Left lung (tissue), 10 donors: ENCODE measurements around the gene TNP2. TPM values are rescaled to one million over a fixed set of nuclear protein-coding genes. Genes with fewer than 3 reads are reported as not detected.
A peak's percentile ranks its signal among the peaks of the same experiment; 100 is the strongest.

ENCODE experiments used
- ATAC-seq: fragments of 200-7000 bp; cut with Tn5 transposase; one replicate; pipeline ENCODE4 v1.9.1; 2020; ENCODE audit warnings: moderate library complexity
- DNase-seq, 4 donors: peaks; one replicate each; pipeline ENCODE4 v3.0.0-alpha.2; 2013 to 2020
- H3K27ac ChIP-seq, 2 donors: fragments of 200-600 bp; sonication (generic) in 1 of 2; one replicate each; pipeline versions ENCODE4 v1.5.0 to v1.8.0; 2020 to 2021
- H3K27me3 ChIP-seq, 2 donors: fragments of 200-600 bp; sonication (generic) in 1 of 2; one replicate each; pipeline versions ENCODE4 v1.5.0 to v1.8.0; 2020 to 2021
- H3K36me3 ChIP-seq, 2 donors: fragments of 200-600 bp; sonication (generic) in 1 of 2; one replicate each; pipeline versions ENCODE4 v1.5.0 to v1.8.0; 2020 to 2021
- H3K4me1 ChIP-seq, 2 donors: fragments of 200-600 bp; one replicate each; pipeline ENCODE4 v1.8.0; 2021
- H3K4me3 ChIP-seq, 2 donors: fragments of 200-600 bp; sonication (generic) in 1 of 2; one replicate each; pipeline versions ENCODE4 v1.5.0 to v1.8.0; 2020 to 2021; ENCODE audit warnings: mild to moderate bottlenecking in 1 of 2
- H3K9me3 ChIP-seq, 2 donors: fragments of 200-600 bp; sonication (generic) in 1 of 2; one replicate each; pipeline versions ENCODE4 v1.5.0 to v1.8.0; 2020 to 2021
- CTCF ChIP-seq, 2 donors: fragments of 200-600 bp; sonication (generic) in 1 of 2; IDR thresholded peaks; one replicate each; pipeline versions ENCODE4 v1.5.0 to v1.8.0; 2021; ENCODE audit warnings: antibody characterized with exemption in 2 of 2
- intact Hi-C, 2 donors: fragments of 100-400 bp; cut with DNase I; formaldehyde crosslinking; loops; one replicate each; pipeline versions ENCODE4 v1.11.2 to v1.14.2; 2022
- polyA plus RNA-seq, 6 donors: library from polyadenylated mRNA; unstranded; fragments of 120-200 nt; gene quantifications; one replicate each; pipeline ENCODE4 v1.2.1, GENCODE V29; 2013; ENCODE audit not compliant: insufficient read length in 6 of 6
- total RNA-seq, 2 donors: library from RNA; stranded (reverse); fragmentation: NEBNext Ultra II Directional; extraction: Animal tissue kit (Norgen Biotek cat#: 25700); gene quantifications; one replicate each; pipeline ENCODE4 v1.2.1, GENCODE V29; 2021
- donor health status: DM: no; HTN: yes; CAD: no.
- donor health status: DM: no; HTN: no; CAD: no.

TNP2 gene
- total and polyA plus RNA-seq, 8 donors: not detected

DNA sequence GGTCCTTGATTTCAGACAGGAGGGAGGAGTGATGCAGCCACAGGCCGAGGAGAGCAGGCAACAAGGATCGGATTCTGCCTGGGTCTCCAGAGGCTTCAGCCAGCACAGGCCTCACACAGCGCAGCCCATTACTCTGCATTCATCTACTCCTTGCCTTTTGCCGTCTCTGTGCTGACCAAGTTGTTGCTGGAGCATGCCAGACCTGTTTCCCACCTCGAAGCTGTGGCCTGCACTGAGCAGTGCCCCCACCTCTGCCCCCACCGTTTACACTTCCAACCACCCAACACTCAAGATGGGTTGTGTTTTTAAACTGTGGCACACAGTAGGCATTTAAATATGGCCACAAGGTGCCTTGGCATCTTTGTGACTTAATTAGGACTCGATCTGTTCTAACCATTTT, 5.8 kb upstream of the TNP2 start:
- DNase-seq (no peak), ATAC-seq (no peak)
- intact Hi-C loops: no loop called here
- Histone ChIP-seq H3K36me3 (no peaks in the 10 kb centered on the region), H3K4me1 (peaks cover 0 to 4% of the 10 kb centered on the region in 2 donors), H3K27ac (no peak overlapping the region), H3K27me3 (no peaks in the 10 kb centered on the region), H3K4me3 (no peak overlapping the region), H3K9me3 (no peaks in the 10 kb centered on the region)
- TF ChIP-seq CTCF (IDR thresholded peaks at IDR 0.05): no peak

DNA sequence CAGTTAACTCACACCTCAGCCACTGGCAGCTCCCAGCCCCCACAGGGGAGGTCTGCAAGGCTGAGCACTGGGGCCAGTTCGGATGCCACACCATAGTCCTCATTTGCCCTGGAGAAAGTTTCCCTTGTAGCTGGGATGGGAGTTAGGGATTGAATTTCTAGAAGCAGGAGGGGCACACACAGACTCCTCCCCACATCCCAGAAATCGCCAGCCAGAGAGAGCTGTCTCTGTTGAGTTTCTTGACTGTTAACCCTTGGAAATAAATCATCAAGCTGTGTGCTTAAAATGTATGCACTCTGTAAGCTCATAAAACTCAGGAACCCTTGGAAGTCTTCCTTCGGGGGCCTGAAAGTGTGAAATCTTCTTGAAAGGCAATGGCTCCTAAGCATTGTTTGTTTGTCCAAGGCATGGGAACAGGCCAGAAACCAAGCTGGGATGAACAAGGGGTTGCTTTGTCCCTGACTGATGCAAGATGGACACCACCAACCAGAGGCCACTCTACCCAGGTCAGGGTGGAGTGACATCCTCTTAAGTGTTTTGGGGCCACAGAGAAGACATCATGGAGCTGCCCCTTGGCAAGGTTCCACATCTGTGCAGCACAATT, 4.7 kb upstream of the TNP2 start:
- TF ChIP-seq CTCF (IDR thresholded peaks at IDR 0.05): no peak
- ATAC-seq (no peak), DNase-seq (no peak)
- Histone ChIP-seq H3K9me3 (no peaks in the 10 kb centered on the region), H3K4me1 (no peaks in the 10 kb centered on the region), H3K27me3 (no peaks in the 10 kb centered on the region), H3K36me3 (no peaks in the 10 kb centered on the region), H3K4me3 (no peak overlapping the region), H3K27ac (no peak overlapping the region)
- intact Hi-C loops: no loop called here

DNA sequence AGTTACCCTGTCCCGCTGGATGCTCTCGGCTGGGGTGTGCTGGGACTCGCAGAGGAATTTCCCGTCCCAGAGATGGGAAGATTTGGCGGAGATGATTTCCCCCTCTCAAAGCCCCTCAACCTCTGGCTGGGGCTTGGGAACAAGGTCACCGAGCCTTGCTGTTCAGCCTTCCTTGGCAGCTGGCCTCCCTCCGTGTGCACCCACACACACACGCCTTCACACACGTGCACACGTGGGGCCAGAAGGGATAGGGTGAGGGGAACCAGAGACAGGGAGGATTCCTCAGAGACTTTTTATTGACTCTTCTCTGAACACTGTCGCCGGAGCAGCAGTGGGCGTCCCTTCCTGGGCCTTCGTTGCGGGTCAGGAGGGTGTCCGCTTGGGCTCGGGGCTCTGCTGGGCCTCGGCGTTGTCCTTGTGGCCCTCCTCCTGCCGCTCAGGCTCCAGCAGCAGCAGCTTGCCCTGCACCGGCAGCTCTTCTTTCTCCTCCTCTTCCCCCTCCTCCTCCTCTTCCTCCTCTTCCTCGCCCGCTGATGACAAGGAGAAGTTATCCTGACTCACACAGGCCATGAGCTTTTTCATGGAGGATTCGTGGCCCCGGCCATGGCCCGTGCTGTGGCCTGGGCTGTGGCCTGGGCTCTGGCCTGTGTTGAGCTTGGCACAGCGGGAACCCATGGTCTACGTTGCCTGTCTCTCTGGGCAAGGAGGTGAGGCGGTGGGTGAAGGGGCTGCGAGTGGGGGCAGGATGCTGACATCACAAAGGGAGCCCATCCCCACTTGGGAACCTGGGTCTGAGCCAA, 4.0 kb upstream of the TNP2 start, which contains the start of gene PRM3:
PRM3 (minus strand) TSS at position 709 of the 800 bp plus-strand sequence; CDS start at position 675, 34 bp downstream.
- H3K27ac ChIP-seq: no peak within 1 kb of the TSS
- ATAC-seq: no peak
- intact Hi-C loops: no loop called here

DNA sequence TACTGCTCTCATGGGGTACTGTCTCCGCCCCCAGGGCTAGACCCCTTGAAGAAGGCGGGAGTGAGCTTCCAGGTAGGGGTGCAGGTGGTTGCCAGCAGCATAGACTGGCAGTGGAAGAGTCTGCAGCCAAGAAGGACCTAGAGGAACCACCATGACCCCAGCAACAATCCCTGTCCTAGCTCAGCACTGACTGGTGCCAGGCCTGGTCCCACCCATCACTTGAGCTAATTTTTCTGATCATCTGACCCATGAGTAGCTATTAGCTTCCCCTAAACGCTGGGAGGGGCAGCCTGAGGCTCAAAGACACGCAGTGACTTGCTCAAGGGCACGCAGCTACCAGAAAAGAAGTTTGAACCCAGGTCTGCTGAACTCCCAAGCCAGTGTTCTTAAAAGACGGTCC, 3.4 kb upstream of the TNP2 start:
- ATAC-seq: peak; percentile 63
- intact Hi-C loops: no loop called here
- no peaks in the 10 kb centered on the region for H3K9me3 ChIP-seq

More for the DNA sequence above, 4.0 kb upstream of the TNP2 start, which contains the start of gene PRM3:
- no peak within 1 kb of the TSS for H3K4me3 ChIP-seq
- no peaks in the 10 kb centered on the region for H3K9me3 ChIP-seq
- no peaks in the 10 kb centered on the region for H3K27me3 ChIP-seq
- no peaks in the 10 kb centered on the region for H3K4me1 ChIP-seq
- H3K36me3 ChIP-seq: no peaks in the 10 kb centered on the region
- TF ChIP-seq CTCF (IDR thresholded peaks at IDR 0.05): no peak
- DNase-seq: no peak

More for the DNA sequence above, 3.4 kb upstream of the TNP2 start:
- no peaks in the 10 kb centered on the region for H3K27me3 ChIP-seq
- no peak overlapping the region for H3K4me3 ChIP-seq
- no peaks in the 10 kb centered on the region for H3K4me1 ChIP-seq
- H3K27ac ChIP-seq: no peak overlapping the region
- no peaks in the 10 kb centered on the region for H3K36me3 ChIP-seq
- no peak for TF ChIP-seq CTCF (IDR thresholded peaks at IDR 0.05)
- no peak for DNase-seq
